ENCODE data around the gene TUBB2B.

TUBB2B gene

GRCh38 chr6:3236005-3236404 lies 8.6 kb upstream of the TUBB2B start:
- TF ChIP-seq CTCF (conservative IDR thresholded peaks at IDR 0.05; ENCODE audit: control insufficient read depth, insufficient read depth, low read depth, low read length) = no peak
- H3K4me3 ChIP-seq (ENCODE audit: control insufficient read depth, low read depth, low read length) = no peak overlapping the region
- no peak for DNase-seq (ENCODE audit: low read depth)

- no peak overlapping the region for H3K4me3 ChIP-seq (ENCODE audit: control insufficient read depth, low read depth, low read length)
- no peak for DNase-seq (ENCODE audit: low read depth)
- no peak for TF ChIP-seq CTCF (conservative IDR thresholded peaks at IDR 0.05; ENCODE audit: control insufficient read depth, insufficient read depth, low read depth, low read length)
These were observed 8.0 kb upstream of the TUBB2B start for GRCh38 chr6:3235486-3235885.

GRCh38 chr6:3233904-3234303 lies 6.5 kb upstream of the TUBB2B start:
- no peak for DNase-seq (ENCODE audit: low read depth)
- no peak for TF ChIP-seq CTCF (conservative IDR thresholded peaks at IDR 0.05; ENCODE audit: control insufficient read depth, insufficient read depth, low read depth, low read length)

GRCh38 chr6:3233321-3233720 lies 5.9 kb upstream of the TUBB2B start:
- TF ChIP-seq CTCF (conservative IDR thresholded peaks at IDR 0.05; ENCODE audit: control insufficient read depth, insufficient read depth, low read depth, low read length) = no peak
- DNase-seq (ENCODE audit: low read depth) = no peak
- no peak overlapping the region for H3K4me3 ChIP-seq (ENCODE audit: control insufficient read depth, low read depth, low read length)

More at GRCh38 chr6:3233904-3234303, 6.5 kb upstream of the TUBB2B start:
- no peak overlapping the region for H3K4me3 ChIP-seq (ENCODE audit: control insufficient read depth, low read depth, low read length)

GRCh38 chr6:3232017-3232945 lies 4.8 kb upstream of the TUBB2B start:
- DNase-seq (ENCODE audit: low read depth) = no peak
- TF ChIP-seq CTCF (conservative IDR thresholded peaks at IDR 0.05; ENCODE audit: control insufficient read depth, insufficient read depth, low read depth, low read length) = no peak
- peak overlapping the region; percentile 51 for H3K4me3 ChIP-seq (ENCODE audit: control insufficient read depth, low read depth, low read length)

GRCh38 chr6:3231247-3232016 lies 4.0 kb upstream of the TUBB2B start:
- peak; percentile 54 for DNase-seq (ENCODE audit: low read depth)
- TF ChIP-seq CTCF (conservative IDR thresholded peaks at IDR 0.05; ENCODE audit: control insufficient read depth, insufficient read depth, low read depth, low read length) = no peak
- H3K4me3 ChIP-seq (ENCODE audit: control insufficient read depth, low read depth, low read length) = peak overlapping the region; percentile 51

All from fibroblast of mammary gland (primary cell).